Activated CD4-positive, alpha-beta T cell treated with anti-CD3 and anti-CD28 coated beads, Interleukin-2, amount 50 U/mL, for 48 hours (primary cell): Measurements from ENCODE around the gene RAD51B.

ENCODE experiments used
- DNase-seq, 2 experiments: peaks; one replicate each; pipeline ENCODE4 v3.0.0-alpha.2; 2020

RAD51B gene

GRCh38 chr14:68477461-68478085 lies 658.0 kb downstream of the RAD51B start:
- DNase-seq, result no peak

- no peak for DNase-seq
Measured at GRCh38 chr14:68479247-68479646, 659.7 kb downstream of the RAD51B start.

- no peak for DNase-seq
Measured at GRCh38 chr14:68482018-68482417, 662.4 kb downstream of the RAD51B start.

- no peak for DNase-seq
Measured at GRCh38 chr14:68482772-68483395, 663.3 kb downstream of the RAD51B start.

- no peak for DNase-seq
Measured at GRCh38 chr14:68486033-68486732, 666.6 kb downstream of the RAD51B start.

GRCh38 chr14:68486809-68487208 lies 667.2 kb downstream of the RAD51B start:
- no peak for DNase-seq

GRCh38 chr14:68487805-68488590 lies 668.4 kb downstream of the RAD51B start:
- no peak for DNase-seq

GRCh38 chr14:68491793-68492192 lies 672.2 kb downstream of the RAD51B start:
- no peak for DNase-seq

GRCh38 chr14:68492381-68493151 lies 673.0 kb downstream of the RAD51B start:
- DNase-seq, result no peak

- DNase-seq, result no peak
Measured at GRCh38 chr14:68493152-68493911, 673.8 kb downstream of the RAD51B start.

GRCh38 chr14:68495101-68496039 lies 675.8 kb downstream of the RAD51B start:
- DNase-seq, result no peak

GRCh38 chr14:68497011-68497410 lies 677.4 kb downstream of the RAD51B start:
- DNase-seq, result no peak

- no peak for DNase-seq
Measured at GRCh38 chr14:68499451-68499850, 679.9 kb downstream of the RAD51B start.

- no peak for DNase-seq
Measured at GRCh38 chr14:68501171-68501570, 681.6 kb downstream of the RAD51B start.

GRCh38 chr14:68501614-68502052 lies 682.1 kb downstream of the RAD51B start:
- DNase-seq, result no peak

GRCh38 chr14:68502230-68502629 lies 682.7 kb downstream of the RAD51B start:
- no peak for DNase-seq

- no peak for DNase-seq
Measured at GRCh38 chr14:68503186-68503825, 683.7 kb downstream of the RAD51B start.

- no peak for DNase-seq
Measured at GRCh38 chr14:68504861-68505260, 685.3 kb downstream of the RAD51B start.

GRCh38 chr14:68506021-68506644 lies 686.6 kb downstream of the RAD51B start:
- DNase-seq, result no peak
